GM12891 (cell line): Measurements from ENCODE around the gene POLN. TPM values are rescaled to one million over a fixed set of nuclear protein-coding genes. Genes with fewer than 3 reads are reported as not detected.

Experiments
- DNase-seq: peaks from one replicate; pipeline ENCODE4 v3.0.0; 2011; ENCODE audit warnings: low spot score; ENCODE audit not compliant: insufficient read length
- FAIRE-seq: peaks from 2 replicates; lab custom pipeline; 2011; peaks lifted over from hg19 to GRCh38; lab: Jason Lieb, UNC
- PAX5 ChIP-seq: IDR thresholded peaks from 2 replicates; pipeline ENCODE4 v1.6.1; 2011; ENCODE audit warnings: low read length, moderate library complexity, mild to moderate bottlenecking; ENCODE audit not compliant: insufficient read depth, severe bottlenecking
- POLR2A ChIP-seq: IDR thresholded peaks from 2 replicates; pipeline ENCODE4 v1.6.1; 2011; ENCODE audit warnings: low read depth, low read length, control low read depth
- POLR2AphosphoS5 ChIP-seq: IDR thresholded peaks from 2 replicates; pipeline ENCODE4 v1.6.1; 2011; ENCODE audit warnings: low read depth, low read length, control low read depth
- POU2F2 ChIP-seq: IDR thresholded peaks from 2 replicates; pipeline ENCODE4 v1.6.1; 2011; ENCODE audit warnings: low read depth, mild to moderate bottlenecking, control low read depth, low read length, moderate library complexity
- SPI1 ChIP-seq: IDR thresholded peaks from 2 replicates; pipeline ENCODE4 v1.6.1; 2011; ENCODE audit warnings: low read depth, low read length, control low read depth
- TAF1 ChIP-seq: IDR thresholded peaks from 2 replicates; pipeline ENCODE4 v1.6.1; 2011; ENCODE audit warnings: low read depth, low read length, control low read depth
- polyA plus RNA-seq: library from polyadenylated mRNA; unstranded; fragments of >200 nt; gene quantifications from one replicate; pipeline ENCODE4 v1.2.1, GENCODE V29; 2012; ENCODE audit warnings: low read depth, missing spikeins, inconsistent platforms; ENCODE audit not compliant: missing spikeins

POLN gene
- 0.40 TPM for polyA plus RNA-seq

- TF ChIP-seq TAF1: 0 out of 2 replicates have a peak, but pooled peaks have one; percentile 36
- no peak for TF ChIP-seq POU2F2
- TF ChIP-seq POLR2AphosphoS5: peak; percentile 71
- no peak for TF ChIP-seq PAX5
- no peak for TF ChIP-seq SPI1
- peak; percentile 35; the same call in 1 of the 2 replicates for TF ChIP-seq POLR2A
These were observed at the start of gene POLN, which contains the start of gene HAUS3 for GRCh38 chr4:2241410-2242353. POLN (minus strand) TSS chr4:2242121; CDS start chr4:2229231, 12,890 bp downstream. HAUS3 (minus strand) TSS chr4:2242121; CDS start chr4:2240946, 1,175 bp downstream.

GRCh38 chr4:2290974-2291704 lies 49.2 kb upstream of the POLN start:
- peak; percentile 57 for FAIRE-seq
- peak; percentile 53 for DNase-seq
- TF ChIP-seq SPI1 (peak; percentile 44), POLR2A (no peak), POLR2AphosphoS5 (no peak), POU2F2 (no peak), TAF1 (no peak)

More at GRCh38 chr4:2241410-2242353, at the start of gene POLN, which contains the start of gene HAUS3:
- peak; percentile 98 for DNase-seq
- FAIRE-seq: peak; percentile 100

GRCh38 chr4:2290488-2290887 lies 48.6 kb upstream of the POLN start:
- TF ChIP-seq SPI1 (no peak), TAF1 (no peak), POLR2A (no peak), POLR2AphosphoS5 (no peak), PAX5 (no peak), POU2F2 (no peak)
- DNase-seq (no peak), FAIRE-seq (no peak)

- FAIRE-seq (no peak), DNase-seq (no peak)
- TF ChIP-seq TAF1: no peak
- TF ChIP-seq POU2F2: no peak
- TF ChIP-seq PAX5: no peak
- no peak for TF ChIP-seq POLR2AphosphoS5
- TF ChIP-seq SPI1: no peak
- no peak for TF ChIP-seq POLR2A
These were observed 48.0 kb upstream of the POLN start for GRCh38 chr4:2289955-2290333.

- DNase-seq (no peak), FAIRE-seq (no peak)
- TF ChIP-seq TAF1 (no peak), SPI1 (no peak), PAX5 (no peak), POLR2AphosphoS5 (no peak), POLR2A (no peak), POU2F2 (no peak)
These were observed 47.5 kb upstream of the POLN start for GRCh38 chr4:2289311-2289954.

- no peak for TF ChIP-seq PAX5
- no peak for TF ChIP-seq POLR2AphosphoS5
- TF ChIP-seq TAF1: no peak
- TF ChIP-seq POLR2A: no peak
- TF ChIP-seq SPI1: no peak
- TF ChIP-seq POU2F2: no peak
- no peak for DNase-seq
- no peak for FAIRE-seq
These were observed 46.2 kb upstream of the POLN start for GRCh38 chr4:2288051-2288541.

- TF ChIP-seq SPI1: no peak
- no peak for TF ChIP-seq POLR2AphosphoS5
- TF ChIP-seq POLR2A: no peak
- TF ChIP-seq POU2F2: no peak
- no peak for TF ChIP-seq PAX5
- TF ChIP-seq TAF1: no peak
- no peak for FAIRE-seq
- no peak for DNase-seq
These were observed 45.6 kb upstream of the POLN start for GRCh38 chr4:2287594-2287915.

- FAIRE-seq: no peak
- TF ChIP-seq SPI1 (no peak), POU2F2 (no peak), PAX5 (no peak), POLR2AphosphoS5 (no peak), TAF1 (no peak), POLR2A (no peak)
- no peak for DNase-seq
These were observed 45.1 kb upstream of the POLN start for GRCh38 chr4:2286904-2287593.
